ENCODE data around the gene CCNB3. TPM values are rescaled to one million over a fixed set of nuclear protein-coding genes. Genes with fewer than 3 reads are reported as not detected.
"Not testable (repeated sequence)": the region's sequence is repeated elsewhere in the genome, so short reads cannot be mapped to it uniquely, and the experiment has no call there.

Gene CCNB3
- total and polyA plus RNA-seq, 3 donors from 2014 or later, result 10.7 to 33.9 (median 15.4) TPM

DNA sequence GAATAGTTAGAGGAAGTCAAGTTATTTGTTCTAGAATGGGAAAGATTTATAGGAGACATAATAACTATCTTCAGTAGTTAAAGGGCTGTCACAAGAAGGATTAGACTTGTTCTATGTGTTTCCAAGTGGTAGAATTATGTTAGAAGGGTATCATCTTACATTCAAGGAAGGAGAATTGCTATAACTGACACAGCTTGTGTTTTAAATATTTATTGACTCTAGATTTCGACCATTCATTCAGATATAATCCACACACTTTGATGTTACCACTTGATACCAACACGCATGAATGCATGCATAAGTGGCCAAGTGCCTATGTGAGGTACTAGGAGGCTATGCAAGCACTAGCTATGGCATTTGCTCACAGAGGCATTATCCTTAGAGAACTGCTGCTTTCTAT lies 122.7 kb downstream of the CCNB3 start:
- TF ChIP-seq, protein P1, sequence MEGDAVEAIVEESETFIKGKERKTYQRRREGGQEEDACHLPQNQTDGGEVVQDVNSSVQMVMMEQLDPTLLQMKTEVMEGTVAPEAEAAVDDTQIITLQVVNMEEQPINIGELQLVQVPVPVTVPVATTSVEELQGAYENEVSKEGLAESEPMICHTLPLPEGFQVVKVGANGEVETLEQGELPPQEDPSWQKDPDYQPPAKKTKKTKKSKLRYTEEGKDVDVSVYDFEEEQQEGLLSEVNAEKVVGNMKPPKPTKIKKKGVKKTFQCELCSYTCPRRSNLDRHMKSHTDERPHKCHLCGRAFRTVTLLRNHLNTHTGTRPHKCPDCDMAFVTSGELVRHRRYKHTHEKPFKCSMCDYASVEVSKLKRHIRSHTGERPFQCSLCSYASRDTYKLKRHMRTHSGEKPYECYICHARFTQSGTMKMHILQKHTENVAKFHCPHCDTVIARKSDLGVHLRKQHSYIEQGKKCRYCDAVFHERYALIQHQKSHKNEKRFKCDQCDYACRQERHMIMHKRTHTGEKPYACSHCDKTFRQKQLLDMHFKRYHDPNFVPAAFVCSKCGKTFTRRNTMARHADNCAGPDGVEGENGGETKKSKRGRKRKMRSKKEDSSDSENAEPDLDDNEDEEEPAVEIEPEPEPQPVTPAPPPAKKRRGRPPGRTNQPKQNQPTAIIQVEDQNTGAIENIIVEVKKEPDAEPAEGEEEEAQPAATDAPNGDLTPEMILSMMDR (IDR thresholded peaks at IDR 0.05), result no peak
- TF ChIP-seq POLR2A (IDR thresholded peaks at IDR 0.05), result no peak
- H3K4me3 ChIP-seq, result no peak overlapping the region
- intact Hi-C loops (cut with DNase I; ENCODE audit: low total_unique reads), result no loop called here
- no peaks in the 10 kb centered on the region for H3K36me3 ChIP-seq (ENCODE audit: low read depth, missing control alignments)
- H3K4me1 ChIP-seq, result no peaks in the 10 kb centered on the region
- no peak overlapping the region for H3K27ac ChIP-seq
- no peaks in the 10 kb centered on the region for H3K9me3 ChIP-seq
- no peak for DNase-seq
- WGBS, 2 donors, result 79 to 85% methylated on average over 2 of the region's 2 CpGs
- no peaks in the 10 kb centered on the region for H3K27me3 ChIP-seq

DNA sequence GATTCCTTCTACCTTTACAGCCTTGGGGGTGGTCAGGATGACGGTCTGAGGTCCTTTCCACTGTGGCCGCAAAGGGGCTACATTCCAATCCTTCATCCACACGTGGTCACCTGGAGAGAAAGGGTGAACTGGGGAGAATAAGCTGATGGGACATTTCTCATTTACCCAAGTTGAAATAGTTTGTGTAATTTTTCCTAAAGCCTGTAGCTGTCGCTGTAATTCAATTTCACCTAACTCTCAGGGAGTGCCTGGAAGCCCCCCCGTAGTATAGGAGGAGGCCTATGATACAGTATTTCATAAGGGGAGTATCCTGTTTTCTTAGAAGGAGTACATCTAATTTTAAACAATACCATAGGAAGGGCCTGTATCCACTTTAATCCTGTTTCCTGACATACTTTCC lies 128.1 kb downstream of the CCNB3 start:
- H3K36me3 ChIP-seq (ENCODE audit: low read depth, missing control alignments); intact Hi-C loops (cut with DNase I; ENCODE audit: low total_unique reads); H3K27me3 ChIP-seq; H3K9me3 ChIP-seq; H3K27ac ChIP-seq; DNase-seq; H3K4me3 ChIP-seq; H3K4me1 ChIP-seq: not testable (repeated sequence)
- 42 to 54% methylated on average over 3 to 5 of the region's 5 CpGs for WGBS, 2 donors

DNA sequence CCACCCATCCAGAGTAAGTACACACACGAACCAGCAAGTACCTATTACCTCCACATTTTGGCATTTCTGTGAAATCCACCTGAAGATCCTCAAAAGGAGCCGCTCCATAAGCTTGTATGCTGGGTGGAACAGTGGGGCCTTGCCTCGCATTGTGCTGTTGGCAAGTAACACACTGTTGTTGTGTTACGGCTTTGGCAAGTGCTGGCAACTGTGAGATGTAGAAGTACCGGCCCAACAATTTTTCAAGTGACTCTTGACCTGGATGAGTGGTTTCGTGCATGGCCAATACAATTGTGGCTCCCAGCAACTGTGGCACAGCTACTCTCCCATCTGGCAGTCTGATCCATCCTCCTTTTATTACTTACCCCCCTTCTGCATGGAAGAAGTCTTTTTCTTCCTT lies 128.7 kb downstream of the CCNB3 start:
- intact Hi-C loops (cut with DNase I; ENCODE audit: low total_unique reads), result no loop called here
- Histone ChIP-seq H3K4me3 (no peak overlapping the region), H3K36me3 (ENCODE audit: low read depth, missing control alignments) (no peaks in the 10 kb centered on the region), H3K27me3 (no peaks in the 10 kb centered on the region), H3K4me1 (no peaks in the 10 kb centered on the region), H3K9me3 (no peaks in the 10 kb centered on the region), H3K27ac (no peak overlapping the region)
- DNase-seq, result no peak
- TF ChIP-seq POLR2A (IDR thresholded peaks at IDR 0.05), result no peak
- TF ChIP-seq, protein P1 (IDR thresholded peaks at IDR 0.05), result no peak
- WGBS, 2 donors, result 91 to 93% methylated on average over 6 of the region's 6 CpGs

DNA sequence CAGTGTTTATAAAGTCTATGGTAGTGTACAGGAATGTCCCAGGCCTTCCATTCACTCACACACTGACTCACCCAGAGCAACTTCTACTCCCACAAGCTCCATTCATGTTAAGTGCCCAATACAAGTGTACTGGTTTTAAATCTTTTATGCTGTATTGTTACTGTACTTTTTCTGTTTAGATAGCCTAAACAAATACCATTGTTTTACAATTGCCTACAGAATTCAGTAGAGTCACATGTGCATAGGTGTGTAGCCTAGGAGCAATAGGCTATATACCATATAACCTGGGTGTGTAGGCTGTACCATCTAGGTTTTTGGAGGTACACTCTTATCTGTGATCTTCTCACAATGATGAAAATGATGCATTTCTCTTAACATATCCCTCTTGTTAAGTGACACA lies 139.4 kb downstream of the CCNB3 start:
- Histone ChIP-seq H3K27ac (no peak overlapping the region), H3K36me3 (ENCODE audit: low read depth, missing control alignments) (no peaks in the 10 kb centered on the region), H3K9me3 (no peaks in the 10 kb centered on the region), H3K4me1 (no peaks in the 10 kb centered on the region), H3K27me3 (no peaks in the 10 kb centered on the region), H3K4me3 (no peak overlapping the region)
- DNase-seq, result no peak
- intact Hi-C loops (cut with DNase I; ENCODE audit: low total_unique reads), result no loop called here
- TF ChIP-seq, protein P1 (IDR thresholded peaks at IDR 0.05), result no peak
- TF ChIP-seq POLR2A (IDR thresholded peaks at IDR 0.05), result no peak

DNA sequence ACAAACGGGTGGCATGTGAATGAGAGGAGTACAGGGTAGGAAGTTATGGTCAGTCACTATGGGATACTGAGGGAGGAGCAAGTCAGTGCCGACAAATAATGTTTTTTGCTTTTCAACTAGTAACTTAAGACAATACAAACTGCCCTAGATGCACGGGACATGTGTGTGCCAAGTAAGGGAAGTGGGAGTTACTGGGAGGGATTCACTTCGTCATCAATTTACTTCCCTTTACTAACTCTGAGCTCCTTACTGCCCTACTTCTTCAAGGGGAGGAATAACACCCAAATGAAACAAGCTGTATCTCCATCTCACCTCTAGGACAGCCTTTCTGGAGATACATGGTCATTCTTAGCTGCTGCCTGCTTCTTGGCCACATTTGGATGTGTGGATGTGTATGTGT lies 168.4 kb downstream of the CCNB3 start:
- Histone ChIP-seq H3K4me1 (no peaks in the 10 kb centered on the region), H3K9me3 (no peaks in the 10 kb centered on the region), H3K36me3 (ENCODE audit: low read depth, missing control alignments) (no peaks in the 10 kb centered on the region), H3K4me3 (no peak overlapping the region), H3K27me3 (no peaks in the 10 kb centered on the region), H3K27ac (no peak overlapping the region)
- intact Hi-C loops (cut with DNase I; ENCODE audit: low total_unique reads), result no loop called here
- no peak for TF ChIP-seq POLR2A (IDR thresholded peaks at IDR 0.05)
- TF ChIP-seq, protein P1 (IDR thresholded peaks at IDR 0.05), result no peak
- DNase-seq, result no peak
- WGBS, 2 donors, result 79 to 87% methylated on average over 3 to 4 of the region's 4 CpGs
